Measurements from ENCODE around the gene ACAD9. TPM values are rescaled to one million over a fixed set of nuclear protein-coding genes. Genes with fewer than 3 reads are reported as not detected.

The ACAD9 gene
- total and polyA plus RNA-seq, 2 donors (not counting 1 experiment from before 2014, with no cell fraction given) = 33.6 to 57.6 TPM

DNA sequence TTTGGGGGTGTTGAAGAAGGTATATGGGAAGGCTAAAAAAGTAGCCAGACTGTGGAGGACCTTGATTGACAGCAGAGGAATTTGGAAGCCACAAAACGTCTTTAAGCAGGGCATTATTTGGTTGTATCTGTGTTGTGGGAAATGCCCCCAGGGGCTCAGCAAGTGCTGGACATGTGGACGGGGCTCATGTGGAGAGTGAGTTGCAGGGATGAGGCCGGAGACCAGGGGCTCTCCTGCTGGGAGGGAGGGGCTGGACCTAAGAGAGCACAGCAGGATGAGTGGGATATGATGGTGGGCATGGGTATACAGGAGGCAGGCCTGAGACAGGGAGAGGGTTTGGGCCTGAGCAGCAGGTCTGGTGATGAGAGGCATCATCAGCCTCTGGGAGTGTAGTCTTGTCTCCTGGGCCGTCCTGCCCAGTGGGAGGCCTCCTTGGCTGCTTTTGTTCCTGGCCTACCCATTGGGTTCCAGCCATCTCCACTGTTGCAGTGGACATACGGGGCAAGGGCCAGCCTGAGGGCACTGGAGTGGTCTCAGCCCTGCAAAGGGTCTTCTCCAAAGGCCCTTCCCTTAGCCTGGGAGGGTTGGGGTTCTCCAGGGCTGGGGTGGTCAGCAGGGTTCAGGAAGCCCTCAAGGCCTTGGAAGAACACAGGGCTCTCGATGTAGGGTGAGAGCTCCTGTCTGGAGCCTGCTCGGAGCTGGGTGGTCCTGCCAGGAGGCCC lies 27.5 kb downstream of the ACAD9 start:
- Histone ChIP-seq H3K79me2 (ENCODE audit: control insufficient read depth, insufficient read depth, low read length) (peaks cover 4% of the 10 kb centered on the region), H3K9me3 (ENCODE audit: control extremely low read depth in 1 of 3, control insufficient read depth in 2 of 3, insufficient read depth in 1 of 3, low read length in 2 of 3) (no peaks in the 10 kb centered on the region), H3K27me3 (replicated peaks in 1 of 4; ENCODE audit: control extremely low read depth in 1 of 4, control insufficient read depth in 3 of 4, insufficient read depth in 4 of 4, low read length in 3 of 4) (no peaks in the 10 kb centered on the region), H3K4me2 (replicated peaks; ENCODE audit: low read depth, low read length, poor library complexity, severe bottlenecking) (no peak overlapping the region), H4K20me1 (ENCODE audit: control insufficient read depth, insufficient read depth, low read length, poor library complexity, severe bottlenecking) (no peaks in the 10 kb centered on the region), H3K9ac (ENCODE audit: low read length) (no peak overlapping the region), H3K36me3 (replicated peaks in 1 of 2; ENCODE audit: control extremely low read depth in 1 of 2, control insufficient read depth in 1 of 2, extremely low read depth in 1 of 2, insufficient read depth in 2 of 2, low read length in 1 of 2) (peaks cover 1 to 81% of the 10 kb centered on the region in 2 experiments), H2AFZ (ENCODE audit: insufficient read depth, low read depth, low read length, poor library complexity, severe bottlenecking) (no peak overlapping the region), H3K4me1 (ENCODE audit: control insufficient read depth in 2 of 2, insufficient read depth in 2 of 2, low read length in 2 of 2) (no peaks in the 10 kb centered on the region), H3K4me3 (ENCODE audit: control extremely low read depth in 1 of 5, extremely low read depth in 1 of 5, insufficient read depth in 1 of 5, low read depth in 2 of 5, low read length in 4 of 5) (no peak overlapping the region), H3K27ac (ENCODE audit: low read length in 2 of 2) (no peak overlapping the region)
- POLR2A ChIA-PET = no interaction called here
- Mint-ChIP-seq H3K27ac (no peak overlapping the region), H3K4me3 (no peak overlapping the region), H3K27me3 (no peaks in the 10 kb centered on the region), H3K9me3 (ENCODE audit: insufficient read depth) (no peaks in the 10 kb centered on the region), H3K4me1 (no peaks in the 10 kb centered on the region)
- no peak for TF ChIP-seq CTCF (IDR thresholded peaks at IDR 0.05)
- no peak for TF ChIP-seq EZH2 (IDR thresholded peaks at IDR 0.05; ENCODE audit: borderline replicate concordance, insufficient read depth, low read depth, low read length, poor library complexity, severe bottlenecking)
- CTCF ChIA-PET = interaction anchor here (0.6 kb wide), 1 partner anchor 535 kb away, joined by 3 read pairs; no protein-coding TSS in a partner anchor
- WGBS (ENCODE audit: insufficient coverage) = 91% methylated on average over 6 of the region's 7 CpGs
- intact Hi-C loops (cut with micrococcal nuclease) = no loop called here
- DNase-seq (no peak), ATAC-seq (ENCODE audit: low read depth) (no peak)

- Histone ChIP-seq H3K9me3 (ENCODE audit: control extremely low read depth in 1 of 3, control insufficient read depth in 2 of 3, insufficient read depth in 1 of 3, low read length in 2 of 3) (no peaks in the 10 kb centered on the region), H3K4me2 (replicated peaks; ENCODE audit: low read depth, low read length, poor library complexity, severe bottlenecking) (no peak overlapping the region), H3K4me3 (ENCODE audit: control extremely low read depth in 1 of 5, extremely low read depth in 1 of 5, insufficient read depth in 1 of 5, low read depth in 2 of 5, low read length in 4 of 5) (no peak overlapping the region), H4K20me1 (ENCODE audit: control insufficient read depth, insufficient read depth, low read length, poor library complexity, severe bottlenecking) (no peaks in the 10 kb centered on the region), H3K9ac (ENCODE audit: low read length) (no peak overlapping the region), H3K36me3 (replicated peaks in 1 of 2; ENCODE audit: control extremely low read depth in 1 of 2, control insufficient read depth in 1 of 2, extremely low read depth in 1 of 2, insufficient read depth in 2 of 2, low read length in 1 of 2) (peaks cover 1 to 81% of the 10 kb centered on the region in 2 experiments), H3K27ac (ENCODE audit: low read length in 2 of 2) (no peak overlapping the region), H3K27me3 (replicated peaks in 1 of 4; ENCODE audit: control extremely low read depth in 1 of 4, control insufficient read depth in 3 of 4, insufficient read depth in 4 of 4, low read length in 3 of 4) (no peaks in the 10 kb centered on the region), H3K4me1 (ENCODE audit: control insufficient read depth in 2 of 2, insufficient read depth in 2 of 2, low read length in 2 of 2) (no peaks in the 10 kb centered on the region), H2AFZ (ENCODE audit: insufficient read depth, low read depth, low read length, poor library complexity, severe bottlenecking) (no peak overlapping the region), H3K79me2 (ENCODE audit: control insufficient read depth, insufficient read depth, low read length) (no peaks in the 10 kb centered on the region)
- no peaks in the 10 kb centered on the region for H3K27me3 Mint-ChIP-seq
- intact Hi-C loops (cut with micrococcal nuclease) = no loop called here
- over 99% methylated on average over 14 of the region's 15 CpGs for WGBS (ENCODE audit: insufficient coverage)
- no peak for ATAC-seq (ENCODE audit: low read depth)
- no peak overlapping the region for H3K4me3 Mint-ChIP-seq
- no peaks in the 10 kb centered on the region for H3K9me3 Mint-ChIP-seq (ENCODE audit: insufficient read depth)
- H3K4me1 Mint-ChIP-seq = no peaks in the 10 kb centered on the region
- ChIA-PET CTCF (interaction anchor here (0.6 to 1.9 kb wide), 2 partner anchors 9 to 534 kb away, joined by 3 to 5 read pairs; no protein-coding TSS in a partner anchor), POLR2A (no interaction called here)
- DNase-seq = no peak
- H3K27ac Mint-ChIP-seq = no peak overlapping the region
- TF ChIP-seq CTCF (IDR thresholded peaks at IDR 0.05) = no peak
- TF ChIP-seq EZH2 (IDR thresholded peaks at IDR 0.05; ENCODE audit: borderline replicate concordance, insufficient read depth, low read depth, low read length, poor library complexity, severe bottlenecking) = no peak
Measured at GRCh38 chr3:128907706-128908445, 28.5 kb downstream of the ACAD9 start.

Measured in B cell (primary cell).